ENCODE measurements around the gene MTCP1.

DNA sequence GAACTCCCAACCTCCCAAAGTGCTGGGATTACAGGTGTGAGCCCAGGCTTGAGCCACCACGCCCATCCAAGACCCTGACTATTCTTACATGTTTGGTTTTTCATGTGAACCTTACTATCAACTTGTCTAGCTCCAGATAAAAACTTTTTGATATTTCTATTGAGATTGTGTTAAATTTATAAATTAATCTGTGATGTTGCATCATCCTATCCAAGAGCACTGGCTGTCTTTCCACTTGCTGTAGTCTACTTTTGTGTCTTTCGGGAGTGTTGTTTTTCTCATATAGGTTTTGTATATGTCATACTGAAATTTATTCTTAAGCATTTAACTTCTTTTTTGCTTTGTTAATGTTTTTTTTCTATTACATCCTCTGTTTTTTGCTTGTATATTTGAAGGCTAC is 35.0 kb upstream of the MTCP1 start:
- TF ChIP-seq POLR2AphosphoS5 (IDR thresholded peaks at IDR 0.05; ENCODE audit: low read depth): no peak
- TF ChIP-seq, protein P1, sequence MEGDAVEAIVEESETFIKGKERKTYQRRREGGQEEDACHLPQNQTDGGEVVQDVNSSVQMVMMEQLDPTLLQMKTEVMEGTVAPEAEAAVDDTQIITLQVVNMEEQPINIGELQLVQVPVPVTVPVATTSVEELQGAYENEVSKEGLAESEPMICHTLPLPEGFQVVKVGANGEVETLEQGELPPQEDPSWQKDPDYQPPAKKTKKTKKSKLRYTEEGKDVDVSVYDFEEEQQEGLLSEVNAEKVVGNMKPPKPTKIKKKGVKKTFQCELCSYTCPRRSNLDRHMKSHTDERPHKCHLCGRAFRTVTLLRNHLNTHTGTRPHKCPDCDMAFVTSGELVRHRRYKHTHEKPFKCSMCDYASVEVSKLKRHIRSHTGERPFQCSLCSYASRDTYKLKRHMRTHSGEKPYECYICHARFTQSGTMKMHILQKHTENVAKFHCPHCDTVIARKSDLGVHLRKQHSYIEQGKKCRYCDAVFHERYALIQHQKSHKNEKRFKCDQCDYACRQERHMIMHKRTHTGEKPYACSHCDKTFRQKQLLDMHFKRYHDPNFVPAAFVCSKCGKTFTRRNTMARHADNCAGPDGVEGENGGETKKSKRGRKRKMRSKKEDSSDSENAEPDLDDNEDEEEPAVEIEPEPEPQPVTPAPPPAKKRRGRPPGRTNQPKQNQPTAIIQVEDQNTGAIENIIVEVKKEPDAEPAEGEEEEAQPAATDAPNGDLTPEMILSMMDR (IDR thresholded peaks at IDR 0.05; ENCODE audit: insufficient read depth, low read length): no peak
- TF ChIP-seq, protein P2, sequence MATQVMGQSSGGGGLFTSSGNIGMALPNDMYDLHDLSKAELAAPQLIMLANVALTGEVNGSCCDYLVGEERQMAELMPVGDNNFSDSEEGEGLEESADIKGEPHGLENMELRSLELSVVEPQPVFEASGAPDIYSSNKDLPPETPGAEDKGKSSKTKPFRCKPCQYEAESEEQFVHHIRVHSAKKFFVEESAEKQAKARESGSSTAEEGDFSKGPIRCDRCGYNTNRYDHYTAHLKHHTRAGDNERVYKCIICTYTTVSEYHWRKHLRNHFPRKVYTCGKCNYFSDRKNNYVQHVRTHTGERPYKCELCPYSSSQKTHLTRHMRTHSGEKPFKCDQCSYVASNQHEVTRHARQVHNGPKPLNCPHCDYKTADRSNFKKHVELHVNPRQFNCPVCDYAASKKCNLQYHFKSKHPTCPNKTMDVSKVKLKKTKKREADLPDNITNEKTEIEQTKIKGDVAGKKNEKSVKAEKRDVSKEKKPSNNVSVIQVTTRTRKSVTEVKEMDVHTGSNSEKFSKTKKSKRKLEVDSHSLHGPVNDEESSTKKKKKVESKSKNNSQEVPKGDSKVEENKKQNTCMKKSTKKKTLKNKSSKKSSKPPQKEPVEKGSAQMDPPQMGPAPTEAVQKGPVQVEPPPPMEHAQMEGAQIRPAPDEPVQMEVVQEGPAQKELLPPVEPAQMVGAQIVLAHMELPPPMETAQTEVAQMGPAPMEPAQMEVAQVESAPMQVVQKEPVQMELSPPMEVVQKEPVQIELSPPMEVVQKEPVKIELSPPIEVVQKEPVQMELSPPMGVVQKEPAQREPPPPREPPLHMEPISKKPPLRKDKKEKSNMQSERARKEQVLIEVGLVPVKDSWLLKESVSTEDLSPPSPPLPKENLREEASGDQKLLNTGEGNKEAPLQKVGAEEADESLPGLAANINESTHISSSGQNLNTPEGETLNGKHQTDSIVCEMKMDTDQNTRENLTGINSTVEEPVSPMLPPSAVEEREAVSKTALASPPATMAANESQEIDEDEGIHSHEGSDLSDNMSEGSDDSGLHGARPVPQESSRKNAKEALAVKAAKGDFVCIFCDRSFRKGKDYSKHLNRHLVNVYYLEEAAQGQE (IDR thresholded peaks at IDR 0.05; ENCODE audit: insufficient replicate concordance, low read depth): no peak
- no peak for TF ChIP-seq GABPA (IDR thresholded peaks at IDR 0.05; ENCODE audit: low read depth)
- TF ChIP-seq SPI1 (IDR thresholded peaks at IDR 0.05; ENCODE audit: borderline replicate concordance, low read depth): no peak

Measured in HL-60 (cell line).